HG03442 (cell line): Measurements from ENCODE around the gene PEMT.

Experiments used
- ATAC-seq: cut with Tn5 transposase; IDR thresholded peaks from one replicate; pipeline ENCODE4 v1.9.1; 2021; ENCODE audit warnings: mild to moderate bottlenecking, moderate library complexity; ENCODE audit not compliant: unreplicated experiment

PEMT gene

DNA sequence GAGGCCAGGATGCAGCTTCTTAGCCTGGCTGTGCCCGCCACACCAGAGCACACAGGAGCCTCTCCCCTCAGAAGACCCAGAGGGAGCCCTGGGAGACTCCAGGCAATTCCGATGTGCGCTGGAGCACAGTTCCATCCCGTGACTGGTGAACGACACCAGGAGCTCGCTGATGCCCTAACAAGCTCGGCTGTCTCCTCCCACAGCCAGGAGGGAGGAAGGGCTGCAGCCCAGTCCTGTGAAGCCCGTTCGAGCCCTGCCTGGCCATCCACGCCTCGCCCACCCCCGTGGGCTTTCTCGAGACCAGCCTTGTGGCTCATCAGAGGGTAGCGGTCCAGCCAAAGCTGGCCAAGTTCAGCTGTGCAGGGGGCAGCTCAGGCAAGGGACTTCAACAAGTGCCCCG is 73.5 kb downstream of the PEMT start:
- no peak for ATAC-seq

GRCh38 chr17:17516941-17517720 is 74.4 kb downstream of the PEMT start:
- ATAC-seq, result no peak

DNA sequence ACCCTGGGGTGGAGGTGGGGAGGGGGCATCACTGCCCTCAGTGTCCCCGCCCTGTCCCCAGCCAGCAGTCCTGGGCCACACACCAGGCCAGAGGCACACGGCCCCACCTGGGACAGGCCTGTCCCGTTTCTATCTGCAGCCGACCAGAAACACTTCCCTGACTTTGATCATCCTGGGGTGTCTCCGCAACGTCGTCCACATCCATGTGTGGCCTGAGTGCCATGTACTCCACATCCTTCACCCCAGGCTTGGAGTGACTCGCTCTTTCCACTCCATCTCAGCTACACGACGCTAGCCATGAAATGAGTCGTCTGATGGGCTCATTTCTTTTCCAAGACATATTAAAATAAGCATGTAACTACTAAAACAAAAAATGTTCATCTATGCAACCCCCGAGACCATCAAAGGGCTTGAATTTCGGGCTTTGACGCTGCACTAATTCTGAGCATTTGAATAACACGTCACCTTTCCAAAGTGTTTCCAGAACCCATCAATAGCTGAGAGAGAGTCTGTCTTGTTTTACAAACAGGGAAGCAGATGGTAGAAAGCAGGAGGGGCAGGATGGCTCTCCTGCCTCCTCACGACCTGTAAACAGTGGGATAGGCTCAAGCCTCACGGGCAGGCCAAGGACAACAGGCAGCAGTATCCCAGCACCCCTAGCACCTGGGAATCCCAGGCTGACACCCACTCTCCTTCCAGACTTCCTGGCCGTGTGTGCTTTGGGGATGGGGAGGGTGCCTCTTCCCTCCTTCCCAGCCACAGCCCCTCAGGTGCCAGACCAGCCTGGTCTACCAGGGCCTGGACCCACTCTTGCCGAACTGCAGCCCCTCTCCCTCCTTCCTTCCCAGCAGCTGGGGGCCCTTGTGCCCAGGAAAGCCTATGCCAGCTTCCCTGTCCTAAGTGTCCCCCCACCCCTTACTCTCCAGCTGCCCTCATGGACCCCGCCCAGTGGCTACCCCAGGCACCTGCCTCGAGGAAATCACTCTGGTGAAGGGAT is 75.3 kb downstream of the PEMT start:
- ATAC-seq, result no peak

DNA sequence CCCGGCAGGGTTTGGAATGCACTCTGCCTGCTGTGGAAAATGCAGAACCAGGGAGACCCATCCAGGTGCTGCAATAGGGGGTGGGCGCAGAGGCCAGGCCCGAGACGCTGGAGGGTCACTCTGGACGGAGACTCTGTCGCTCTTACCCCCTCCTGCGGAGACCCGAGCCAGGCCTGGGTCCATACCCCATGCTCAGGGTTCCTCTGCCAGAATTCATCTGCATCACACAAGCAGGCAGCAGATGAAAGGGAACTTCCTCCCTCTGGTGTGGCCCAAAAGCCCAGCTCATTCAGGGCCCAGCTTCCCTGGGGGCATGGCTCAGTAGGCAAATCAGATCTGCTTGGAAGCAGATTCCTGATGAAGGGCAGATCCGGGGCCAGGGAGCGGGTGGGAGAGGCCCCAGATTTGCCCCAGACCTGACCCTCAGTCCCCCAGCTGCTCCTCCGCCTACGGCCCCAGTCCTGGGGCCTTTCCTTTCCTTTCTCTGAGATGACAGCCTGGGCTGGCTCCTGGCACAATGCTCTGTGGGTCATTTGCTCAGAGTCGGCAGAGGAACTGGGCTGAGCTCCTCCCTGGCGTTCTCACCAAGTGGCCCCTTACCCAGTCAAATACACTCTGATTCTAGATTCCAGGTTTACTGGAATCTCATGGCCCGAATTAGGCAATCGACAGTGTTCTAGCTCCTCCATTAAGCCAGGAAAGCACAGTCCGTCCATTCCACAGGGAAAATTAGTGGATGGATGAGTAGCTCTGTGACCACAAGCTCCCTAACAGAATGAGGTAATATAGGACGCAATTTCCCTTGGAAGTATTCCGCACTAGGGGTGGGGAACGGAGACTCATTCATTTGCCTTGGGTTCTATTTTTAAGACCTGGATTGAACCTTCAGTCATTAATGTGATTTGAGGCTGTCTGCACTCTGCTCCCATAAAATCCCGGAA is 76.2 kb downstream of the PEMT start:
- ATAC-seq, result no peak

DNA sequence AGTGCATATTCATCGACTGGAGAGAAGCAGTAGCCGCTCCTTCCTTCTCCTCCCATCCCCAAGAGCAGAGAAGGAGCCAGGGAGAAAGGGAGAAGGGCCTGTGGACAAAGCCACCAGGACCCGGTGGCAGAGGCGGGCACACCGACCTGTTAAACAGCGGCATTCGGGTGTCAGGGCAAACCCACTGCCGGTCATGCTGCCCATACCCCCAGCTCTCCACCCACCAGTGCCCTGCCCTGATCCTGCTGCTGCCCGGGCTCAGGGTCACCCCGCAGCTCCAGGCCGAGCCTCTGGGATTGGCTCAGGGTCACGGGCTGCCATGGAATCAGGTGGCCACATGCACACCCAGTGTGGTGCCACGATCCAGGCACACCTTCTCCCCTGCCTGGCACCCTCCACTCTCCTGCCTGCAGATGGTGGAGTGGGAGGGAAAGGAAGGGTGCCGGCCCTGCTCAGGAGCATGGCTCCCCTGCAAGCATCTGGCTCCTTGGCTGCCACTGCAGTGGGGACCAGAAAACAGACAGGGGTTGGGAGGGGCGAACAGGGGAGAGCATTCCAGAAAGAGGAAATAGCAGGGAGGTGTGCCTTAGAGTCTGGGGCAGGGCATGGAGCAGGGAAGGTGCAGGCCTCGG is 77.0 kb downstream of the PEMT start:
- ATAC-seq, result no peak

DNA sequence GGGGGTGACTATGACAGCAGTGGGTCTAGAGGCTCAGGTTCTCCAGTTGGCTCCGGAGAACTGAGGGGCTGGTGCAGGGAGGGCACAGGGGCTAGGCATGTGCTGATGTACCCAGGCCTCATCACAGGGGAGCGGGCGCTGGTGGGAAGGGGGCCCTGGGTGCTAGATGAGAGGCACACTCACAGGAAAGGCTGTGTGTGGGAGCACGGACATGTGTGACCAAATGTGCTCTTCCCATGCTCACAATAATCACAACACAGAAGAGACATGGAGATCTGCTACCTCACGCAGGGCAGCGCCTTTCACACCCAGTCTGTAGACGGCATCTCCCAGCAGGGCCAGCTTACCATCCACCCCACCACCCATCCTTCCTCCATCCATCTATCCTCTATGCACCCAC is 77.9 kb downstream of the PEMT start:
- no peak for ATAC-seq

DNA sequence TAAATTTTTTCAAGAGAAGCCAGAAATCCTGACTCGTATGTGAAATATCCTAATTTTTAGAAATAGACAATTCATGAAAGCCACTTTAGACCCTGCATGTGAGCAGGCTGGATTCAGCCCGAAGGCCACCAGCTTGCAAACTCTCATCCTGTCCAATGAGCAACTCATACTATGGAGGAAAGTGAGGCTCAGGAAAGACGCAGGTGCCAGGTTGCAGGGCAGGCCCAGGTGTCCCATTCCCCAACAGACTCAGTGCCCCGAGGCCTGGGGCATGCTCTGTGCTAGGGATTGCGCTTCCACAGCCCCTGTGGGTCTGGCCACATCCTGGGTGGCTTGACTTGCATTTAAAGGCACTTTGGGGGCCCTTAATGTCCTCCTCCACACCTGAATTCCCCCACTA is 78.6 kb downstream of the PEMT start:
- ATAC-seq, result no peak

DNA sequence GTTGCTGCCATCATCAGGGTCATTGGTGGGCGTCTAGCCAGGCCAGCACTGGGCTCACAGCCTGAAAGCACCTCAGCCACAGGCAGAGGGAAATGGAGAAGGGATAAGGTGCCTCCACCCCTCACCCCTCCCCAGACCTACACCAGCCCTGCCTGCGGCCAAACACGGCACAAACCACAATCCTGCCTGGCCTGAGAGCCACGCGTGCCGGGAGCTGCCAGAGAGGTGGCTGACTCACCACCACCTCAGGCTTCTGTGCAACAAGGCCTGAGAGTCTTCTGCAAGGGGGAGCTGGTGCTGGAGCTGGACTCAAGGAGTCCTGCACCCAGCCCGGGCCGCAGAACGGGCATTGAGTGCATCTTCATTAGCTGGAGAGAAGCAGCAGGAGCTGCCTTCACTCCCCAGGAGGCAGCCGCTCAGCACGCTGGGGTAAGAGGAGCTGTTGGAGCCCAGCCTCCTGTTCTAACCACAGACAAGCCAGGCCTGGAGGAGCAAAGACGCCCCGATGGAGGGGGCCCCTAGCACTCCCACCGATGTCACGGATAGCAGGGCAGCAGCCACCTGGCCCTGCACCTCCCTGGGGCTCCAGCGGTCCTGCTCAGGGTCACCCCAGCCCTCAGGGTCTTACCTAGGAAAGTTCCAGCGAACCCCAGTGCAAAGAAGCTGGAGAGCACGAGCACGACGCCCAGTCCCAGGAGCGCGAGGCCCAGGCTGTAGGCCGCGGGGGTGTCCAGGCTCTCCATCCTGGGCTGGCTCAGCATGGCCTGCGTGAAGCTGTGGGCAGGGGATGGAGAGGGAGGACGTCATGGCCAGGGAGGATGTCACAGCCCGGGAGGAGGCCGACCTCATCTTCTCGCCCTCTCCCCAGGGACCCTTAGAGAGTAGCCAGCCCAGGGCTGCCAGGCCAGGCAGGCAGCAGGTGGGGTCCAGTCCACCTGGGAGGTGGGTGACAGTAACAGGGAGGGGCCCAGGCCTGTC is 79.3 kb downstream of the PEMT start:
- ATAC-seq, result no peak

DNA sequence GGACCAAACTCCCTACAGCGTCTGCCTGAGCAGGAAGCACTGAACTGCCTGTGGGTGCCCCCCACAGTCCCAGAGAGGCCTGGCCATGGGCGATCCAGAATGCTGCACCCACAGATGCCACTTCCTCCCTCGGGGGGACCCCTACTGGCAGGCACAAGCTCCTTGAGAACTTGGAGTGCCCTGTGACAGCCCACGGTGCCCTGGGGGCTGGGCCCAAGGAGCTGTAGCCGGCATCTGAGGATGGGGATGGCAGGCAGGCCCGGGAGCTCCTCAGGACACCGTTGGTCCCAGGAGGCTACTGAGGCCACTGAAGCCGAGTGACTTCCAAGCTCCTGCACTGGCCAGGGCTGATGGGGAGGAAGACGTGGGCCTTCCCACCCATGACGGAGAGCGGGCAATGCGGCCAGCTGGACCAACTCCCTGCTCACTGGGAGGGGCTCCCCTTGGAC is 80.2 kb downstream of the PEMT start:
- ATAC-seq, result no peak

- no peak for ATAC-seq
Measured at GRCh38 chr17:17510456-17511292, 80.8 kb downstream of the PEMT start.

GRCh38 chr17:17509601-17510425 is 81.7 kb downstream of the PEMT start:
- ATAC-seq, result no peak

- no peak for ATAC-seq
Measured at GRCh38 chr17:17508646-17509591, 82.6 kb downstream of the PEMT start.

DNA sequence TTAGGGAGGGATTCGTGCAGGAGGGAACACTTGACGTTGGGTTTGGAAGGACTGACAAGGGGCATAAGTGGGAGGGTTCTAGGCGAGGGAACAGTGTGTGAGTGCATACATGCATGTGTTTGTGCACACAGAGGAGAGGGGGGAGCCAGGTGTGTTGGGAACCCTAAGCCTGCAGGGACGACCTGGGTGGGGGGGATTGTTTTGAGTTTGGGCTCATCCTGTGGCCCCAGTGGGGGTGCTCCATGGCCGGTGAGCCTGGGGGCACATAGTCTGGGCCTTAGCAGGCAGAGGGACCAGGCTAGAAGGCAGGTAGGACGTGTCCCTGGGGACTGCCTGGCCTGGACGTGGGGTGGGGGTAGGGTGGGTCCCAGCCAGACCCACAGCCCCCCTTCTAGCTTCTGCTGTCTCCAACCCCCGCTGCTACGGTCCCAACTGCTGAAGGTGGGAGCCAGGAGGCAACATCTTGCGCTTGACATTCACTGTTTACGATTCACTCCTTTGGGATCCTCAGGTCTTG is 83.4 kb downstream of the PEMT start:
- ATAC-seq, result no peak

- no peak for ATAC-seq
Measured at GRCh38 chr17:17507465-17508011, 84.0 kb downstream of the PEMT start.

GRCh38 chr17:17506893-17507464 is 84.5 kb downstream of the PEMT start:
- ATAC-seq, result no peak
